ENCODE measurements around the gene SLC22A23. TPM values are rescaled to one million over a fixed set of nuclear protein-coding genes. Genes with fewer than 3 reads are reported as not detected.

The SLC22A23 gene
- polyA plus RNA-seq, 1 donor (not counting 4 experiments of a cell fraction or from before 2014, with no cell fraction given): 4.3 TPM

DNA sequence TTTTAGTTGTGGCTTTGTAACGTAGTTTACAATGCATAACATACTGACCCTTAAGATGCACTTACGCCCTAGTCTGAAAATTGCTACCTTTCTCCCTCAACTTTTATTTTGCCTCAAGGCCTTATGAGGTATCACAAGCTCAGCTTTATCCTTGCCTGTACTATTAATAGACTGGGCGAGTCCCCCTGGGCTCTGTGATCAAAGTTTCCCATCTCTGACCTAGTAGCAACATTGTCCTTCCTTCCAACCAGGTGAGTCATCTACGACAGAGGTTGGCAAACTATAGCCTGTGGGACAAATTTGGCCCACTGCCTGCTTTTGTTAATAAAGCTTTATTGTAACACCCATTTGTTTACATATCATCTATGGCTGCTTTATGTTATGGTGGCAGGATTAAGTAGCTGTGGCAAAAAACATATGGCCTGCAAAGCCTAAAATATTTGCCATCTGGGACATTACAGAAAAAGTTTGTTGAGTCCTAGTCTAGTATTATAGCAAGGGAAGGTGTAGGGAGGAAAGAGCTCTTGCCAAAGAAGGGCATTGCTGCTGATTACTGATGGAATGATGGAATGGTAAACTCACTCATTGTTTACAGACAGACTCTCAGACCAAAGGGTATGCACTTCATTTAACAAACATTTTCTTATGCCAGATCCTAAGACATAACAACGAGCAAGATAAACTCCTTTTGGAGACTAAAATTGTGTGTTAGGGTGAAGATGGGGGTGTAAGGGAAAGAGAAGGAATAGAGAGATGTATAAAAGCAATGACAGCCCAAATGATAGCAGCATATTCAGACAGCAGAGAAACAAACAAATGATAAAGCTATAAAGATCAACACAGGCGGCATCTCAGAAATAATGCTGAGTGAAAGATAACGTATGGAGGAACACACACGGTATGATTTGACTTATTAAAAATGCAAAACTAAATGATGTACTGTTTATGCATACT is 74.2 kb downstream of the SLC22A23 start:
- dilution Hi-C loops (cut with MboI; ENCODE audit: extremely low pct_ligation_motif_present, low sequenced_read_pairs): no loop called here

GRCh38 chr6:3381233-3381921 is 75.5 kb downstream of the SLC22A23 start:
- no peak overlapping the region for H3K9ac ChIP-seq (ENCODE audit: control insufficient read depth, extremely low read depth, insufficient read depth, low read length)
- no peak for TF ChIP-seq EZH2 (IDR thresholded peaks at IDR 0.05; ENCODE audit: low read length)
- TF ChIP-seq, protein P1, sequence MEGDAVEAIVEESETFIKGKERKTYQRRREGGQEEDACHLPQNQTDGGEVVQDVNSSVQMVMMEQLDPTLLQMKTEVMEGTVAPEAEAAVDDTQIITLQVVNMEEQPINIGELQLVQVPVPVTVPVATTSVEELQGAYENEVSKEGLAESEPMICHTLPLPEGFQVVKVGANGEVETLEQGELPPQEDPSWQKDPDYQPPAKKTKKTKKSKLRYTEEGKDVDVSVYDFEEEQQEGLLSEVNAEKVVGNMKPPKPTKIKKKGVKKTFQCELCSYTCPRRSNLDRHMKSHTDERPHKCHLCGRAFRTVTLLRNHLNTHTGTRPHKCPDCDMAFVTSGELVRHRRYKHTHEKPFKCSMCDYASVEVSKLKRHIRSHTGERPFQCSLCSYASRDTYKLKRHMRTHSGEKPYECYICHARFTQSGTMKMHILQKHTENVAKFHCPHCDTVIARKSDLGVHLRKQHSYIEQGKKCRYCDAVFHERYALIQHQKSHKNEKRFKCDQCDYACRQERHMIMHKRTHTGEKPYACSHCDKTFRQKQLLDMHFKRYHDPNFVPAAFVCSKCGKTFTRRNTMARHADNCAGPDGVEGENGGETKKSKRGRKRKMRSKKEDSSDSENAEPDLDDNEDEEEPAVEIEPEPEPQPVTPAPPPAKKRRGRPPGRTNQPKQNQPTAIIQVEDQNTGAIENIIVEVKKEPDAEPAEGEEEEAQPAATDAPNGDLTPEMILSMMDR (optimal IDR thresholded peaks at IDR 0.05 in 1 of 3, IDR thresholded peaks at IDR 0.05 in 1 of 3, conservative IDR thresholded peaks at IDR 0.05 in 1 of 3; ENCODE audit: extremely low read depth in 1 of 3, insufficient read depth in 2 of 3, low read length in 3 of 3): no peak

More for the DNA sequence above, 74.2 kb downstream of the SLC22A23 start:
- no peak overlapping the region for H3K27ac ChIP-seq (ENCODE audit: control insufficient read depth, insufficient read depth, low read length)
- no peaks in the 10 kb centered on the region for H4K20me1 ChIP-seq (ENCODE audit: control insufficient read depth, extremely low read depth, insufficient read depth, low read length)
- DNase-seq (ENCODE audit: low read depth, low spot score) (no peak), FAIRE-seq (no peak)
- H3K4me1 ChIP-seq (ENCODE audit: control insufficient read depth, extremely low read depth, insufficient read depth, low read length): peaks cover 53% of the 10 kb centered on the region
- TF ChIP-seq, protein P1 (optimal IDR thresholded peaks at IDR 0.05 in 1 of 3, IDR thresholded peaks at IDR 0.05 in 1 of 3, conservative IDR thresholded peaks at IDR 0.05 in 1 of 3; ENCODE audit: extremely low read depth in 1 of 3, insufficient read depth in 2 of 3, low read length in 3 of 3): no peak
- TF ChIP-seq EZH2 (IDR thresholded peaks at IDR 0.05; ENCODE audit: low read length): no peak
- no peaks in the 10 kb centered on the region for H3K36me3 ChIP-seq (ENCODE audit: control insufficient read depth in 2 of 2, extremely low read depth in 1 of 2, insufficient read depth in 2 of 2, low read length in 2 of 2)
- no peaks in the 10 kb centered on the region for H3K27me3 ChIP-seq (ENCODE audit: control insufficient read depth, extremely low read depth, insufficient read depth, low read length)
- no peak overlapping the region for H2AFZ ChIP-seq (ENCODE audit: control insufficient read depth, low read length)
- no peak overlapping the region for H3K9ac ChIP-seq (ENCODE audit: control insufficient read depth, extremely low read depth, insufficient read depth, low read length)
- no peak overlapping the region for H3K4me2 ChIP-seq (ENCODE audit: control insufficient read depth, extremely low read depth, insufficient read depth, low read depth, low read length)
- H3K9me3 ChIP-seq (ENCODE audit: control insufficient read depth, low read depth, low read length): no peaks in the 10 kb centered on the region
- H3K79me2 ChIP-seq (ENCODE audit: control insufficient read depth, insufficient read depth, low read length): no peaks in the 10 kb centered on the region
- no peak overlapping the region for H3K4me3 ChIP-seq (ENCODE audit: control insufficient read depth in 2 of 3, extremely low read depth in 1 of 3, insufficient read depth in 2 of 3, low read depth in 1 of 3, low read length in 3 of 3)
- H3K9me1 ChIP-seq (ENCODE audit: control insufficient read depth, extremely low read depth, insufficient read depth, low read length): no peaks in the 10 kb centered on the region

More at GRCh38 chr6:3381233-3381921, 75.5 kb downstream of the SLC22A23 start:
- H3K79me2 ChIP-seq (ENCODE audit: control insufficient read depth, insufficient read depth, low read length): no peaks in the 10 kb centered on the region
- DNase-seq (ENCODE audit: low read depth, low spot score) (no peak), FAIRE-seq (no peak)
- H3K4me2 ChIP-seq (ENCODE audit: control insufficient read depth, extremely low read depth, insufficient read depth, low read depth, low read length): no peak overlapping the region
- H3K9me3 ChIP-seq (ENCODE audit: control insufficient read depth, low read depth, low read length): no peaks in the 10 kb centered on the region
- no peaks in the 10 kb centered on the region for H4K20me1 ChIP-seq (ENCODE audit: control insufficient read depth, extremely low read depth, insufficient read depth, low read length)
- H3K36me3 ChIP-seq (ENCODE audit: control insufficient read depth in 2 of 2, extremely low read depth in 1 of 2, insufficient read depth in 2 of 2, low read length in 2 of 2): no peaks in the 10 kb centered on the region
- H3K4me1 ChIP-seq (ENCODE audit: control insufficient read depth, extremely low read depth, insufficient read depth, low read length): peaks cover 58% of the 10 kb centered on the region
- H3K9me1 ChIP-seq (ENCODE audit: control insufficient read depth, extremely low read depth, insufficient read depth, low read length): no peaks in the 10 kb centered on the region
- H3K27ac ChIP-seq (ENCODE audit: control insufficient read depth, insufficient read depth, low read length): no peak overlapping the region
- H3K27me3 ChIP-seq (ENCODE audit: control insufficient read depth, extremely low read depth, insufficient read depth, low read length): no peaks in the 10 kb centered on the region
- no peak overlapping the region for H2AFZ ChIP-seq (ENCODE audit: control insufficient read depth, low read length)
- dilution Hi-C loops (cut with MboI; ENCODE audit: extremely low pct_ligation_motif_present, low sequenced_read_pairs): no loop called here
- no peak overlapping the region for H3K4me3 ChIP-seq (ENCODE audit: control insufficient read depth in 2 of 3, extremely low read depth in 1 of 3, insufficient read depth in 2 of 3, low read depth in 1 of 3, low read length in 3 of 3)

Data from keratinocyte (primary cell).